Rectal smooth muscle tissue (tissue), 1 donor: ENCODE results near the gene DOHH.

Source experiments
- H3K27ac ChIP-seq: one replicate; pipeline ENCODE4 v1.7.0; 2013; ENCODE audit warnings: low read depth, low read length, inconsistent platforms
- H3K27me3 ChIP-seq: one replicate; pipeline ENCODE4 v1.7.0; 2013; ENCODE audit warnings: low read length; ENCODE audit not compliant: control insufficient read depth, insufficient read depth
- H3K36me3 ChIP-seq: one replicate; pipeline ENCODE4 v1.7.0; 2013; ENCODE audit warnings: low read length; ENCODE audit not compliant: control insufficient read depth, insufficient read depth
- H3K4me1 ChIP-seq: one replicate; pipeline ENCODE4 v1.7.0; 2013; ENCODE audit warnings: low read length; ENCODE audit not compliant: control insufficient read depth, insufficient read depth
- H3K4me3 ChIP-seq: one replicate; pipeline ENCODE4 v1.7.0; 2013; ENCODE audit warnings: low read length
- H3K9ac ChIP-seq: one replicate; pipeline ENCODE4 v1.7.0; 2013; ENCODE audit warnings: low read length

Gene DOHH

GRCh38 chr19:3483226-3483628, 17.2 kb downstream of the DOHH start, which contains the start of gene SMIM44:
SMIM44 (minus strand) TSS chr19:3483441; CDS start chr19:3483403, 38 bp downstream.
- Histone ChIP-seq H3K27ac (no peak within 1 kb of the TSS), H3K27me3 (peaks cover 5% of the 10 kb centered on the region), H3K4me1 (no peaks in the 10 kb centered on the region), H3K4me3 (peak within 1 kb of the TSS; percentile 44), H3K36me3 (no peaks in the 10 kb centered on the region), H3K9ac (no peak within 1 kb of the TSS)

GRCh38 chr19:3482507-3483225, 17.8 kb downstream of the DOHH start:
- peaks cover 5% of the 10 kb centered on the region for H3K27me3 ChIP-seq
- H3K4me3 ChIP-seq: peak overlapping the region; percentile 44
- no peaks in the 10 kb centered on the region for H3K4me1 ChIP-seq
- no peaks in the 10 kb centered on the region for H3K36me3 ChIP-seq
- no peak overlapping the region for H3K27ac ChIP-seq
- no peak overlapping the region for H3K9ac ChIP-seq

GRCh38 chr19:3481241-3482090, 19.0 kb downstream of the DOHH start:
- Histone ChIP-seq H3K36me3 (no peaks in the 10 kb centered on the region), H3K27ac (no peak overlapping the region), H3K9ac (no peak overlapping the region), H3K4me1 (no peaks in the 10 kb centered on the region), H3K27me3 (peaks cover 5% of the 10 kb centered on the region), H3K4me3 (no peak overlapping the region)

GRCh38 chr19:3480383-3481091, 19.9 kb downstream of the DOHH start, which contains the start of gene SMIM24:
SMIM24 (minus strand) TSS chr19:3480525; CDS start chr19:3480463, 62 bp downstream.
- Histone ChIP-seq H3K27me3 (peaks cover 5% of the 10 kb centered on the region), H3K36me3 (no peaks in the 10 kb centered on the region), H3K9ac (no peak within 1 kb of the TSS), H3K4me1 (no peaks in the 10 kb centered on the region), H3K27ac (no peak within 1 kb of the TSS), H3K4me3 (no peak within 1 kb of the TSS)

- peaks cover 5% of the 10 kb centered on the region for H3K27me3 ChIP-seq
- H3K27ac ChIP-seq: no peak overlapping the region
- H3K9ac ChIP-seq: no peak overlapping the region
- H3K36me3 ChIP-seq: no peaks in the 10 kb centered on the region
- no peaks in the 10 kb centered on the region for H3K4me1 ChIP-seq
- no peak overlapping the region for H3K4me3 ChIP-seq
Observed at GRCh38 chr19:3479834-3480215, 20.6 kb downstream of the DOHH start.

GRCh38 chr19:3479177-3479833, 21.2 kb downstream of the DOHH start:
- Histone ChIP-seq H3K9ac (no peak overlapping the region), H3K27me3 (peaks cover 5% of the 10 kb centered on the region), H3K4me3 (no peak overlapping the region), H3K4me1 (no peaks in the 10 kb centered on the region), H3K36me3 (no peaks in the 10 kb centered on the region), H3K27ac (no peak overlapping the region)

GRCh38 chr19:3478409-3479176, 21.9 kb downstream of the DOHH start:
- H3K27ac ChIP-seq: no peak overlapping the region
- no peaks in the 10 kb centered on the region for H3K4me1 ChIP-seq
- no peak overlapping the region for H3K4me3 ChIP-seq
- peaks cover 5% of the 10 kb centered on the region for H3K27me3 ChIP-seq
- no peak overlapping the region for H3K9ac ChIP-seq
- H3K36me3 ChIP-seq: no peaks in the 10 kb centered on the region

- Histone ChIP-seq H3K36me3 (no peaks in the 10 kb centered on the region), H3K9ac (no peak overlapping the region), H3K27me3 (peaks cover 3% of the 10 kb centered on the region), H3K4me3 (no peak overlapping the region), H3K4me1 (no peaks in the 10 kb centered on the region), H3K27ac (no peak overlapping the region)
Observed at GRCh38 chr19:3477951-3478350, 22.5 kb downstream of the DOHH start.

- H3K36me3 ChIP-seq: no peaks in the 10 kb centered on the region
- peaks cover 3% of the 10 kb centered on the region for H3K27me3 ChIP-seq
- no peaks in the 10 kb centered on the region for H3K4me1 ChIP-seq
- no peak overlapping the region for H3K4me3 ChIP-seq
- no peak overlapping the region for H3K9ac ChIP-seq
- H3K27ac ChIP-seq: no peak overlapping the region
Observed at GRCh38 chr19:3477506-3477905, 23.0 kb downstream of the DOHH start.

- Histone ChIP-seq H3K27me3 (peaks cover 3% of the 10 kb centered on the region), H3K27ac (no peak overlapping the region)
Observed at GRCh38 chr19:3476830-3477229, 23.6 kb downstream of the DOHH start.

GRCh38 chr19:3475449-3475848, 25.0 kb downstream of the DOHH start:
- Histone ChIP-seq H3K9ac (no peak overlapping the region), H3K36me3 (no peaks in the 10 kb centered on the region), H3K27me3 (no peaks in the 10 kb centered on the region), H3K27ac (no peak overlapping the region), H3K4me1 (no peaks in the 10 kb centered on the region), H3K4me3 (no peak overlapping the region)

More at GRCh38 chr19:3476830-3477229, 23.6 kb downstream of the DOHH start:
- Histone ChIP-seq H3K9ac (no peak overlapping the region), H3K36me3 (no peaks in the 10 kb centered on the region), H3K4me3 (no peak overlapping the region), H3K4me1 (no peaks in the 10 kb centered on the region)
